Measurements from ENCODE around the gene OAS2. TPM values are rescaled to one million over a fixed set of nuclear protein-coding genes. Genes with fewer than 3 reads are reported as not detected.

Gene OAS2
- total RNA-seq (2011; cell fraction: chromatin; rRNA removed; ENCODE audit: low replicate concordance) = not detected in 2 replicates
- not detected in 2 replicates for total RNA-seq (2011; cell fraction: nucleolus; rRNA removed)
- total RNA-seq (2011; cell fraction: nucleoplasm; rRNA removed) = not detected in 2 replicates
- total RNA-seq (2014; rRNA removed) = not detected in 2 replicates
- total RNA-seq (2014; rRNA removed; fragmentation: Illumina TruSeq; extraction: Trizol) = not detected in 2 replicates
- not detected in 2 replicates for total RNA-seq (2015; rRNA removed; fragmentation: Illumina TruSeq; extraction: Trizol)
- total RNA-seq (2021) = 0.13 and 0.22 TPM in 2 replicates
- not detected in 2 replicates for polyA plus RNA-seq (2011; rRNA removed)
- polyA plus RNA-seq (2011; cell fraction: cytosol; rRNA removed) = not detected in 2 replicates
- polyA plus RNA-seq (2011; cell fraction: nucleus; rRNA removed) = not detected in 2 replicates
- polyA plus RNA-seq (2012) = 0.03 TPM in 1 of 2 replicates, not detected in the other
- polyA plus RNA-seq (2014; fragmentation: Illumina TruSeq; extraction: Trizol) = 0.14 TPM in 1 of 2 replicates, not detected in the other
- polyA plus RNA-seq (2014; fragmentation: Nextera tagmentation; extraction: Ambion mirVana) = not detected
- polyA plus RNA-seq (2014; rRNA removed) = 0.85 TPM in 1 of 2 replicates, not detected in the other
- polyA minus RNA-seq (2011; rRNA and poly(A)+ RNA removed) = not detected in 2 replicates
- polyA minus RNA-seq (2011; cell fraction: cytosol; rRNA and poly(A)+ RNA removed) = not detected in 2 replicates
- polyA minus RNA-seq (2011; cell fraction: nucleus; rRNA and poly(A)+ RNA removed) = not detected in 2 replicates
- Bru-seq, nascent RNA = percentile 11 among the genes with signal in this experiment
- BruChase-seq, experiment 1, labeled RNA remaining after a 2-hour chase = percentile 16 among the genes with signal in this experiment
- BruChase-seq, experiment 2, labeled RNA remaining after a 6-hour chase = percentile 16 among the genes with signal in this experiment
- long read RNA-seq, experiment 1 = 0 reads
- long read RNA-seq, experiment 2 = 0 reads
- long read RNA-seq, experiment 3 = 0 reads

GRCh38 chr12:112978163-112979040 is at the start of gene OAS2:
TSS of gene OAS2 (plus strand) at chr12:112978519. CDS start at chr12:112978609, 90 bp downstream.
- POLR2A ChIA-PET = interaction anchor here (0.5 to 1.4 kb wide), 9 partner anchors 10 to 997 kb away, joined by 3 to 5 read pairs (median 3); no protein-coding TSS in a partner anchor
- no TSS peak for BruUV-seq (replicated peaks)
- peak within 1 kb of the TSS in 1 of 2 experiments; percentile 52; a peak in 2 of 4 replicates for H3K9ac ChIP-seq (ENCODE audit: insufficient read depth in 1 of 2, low read depth in 2 of 2, low read length in 2 of 2)
- no peak for DNase-seq (ENCODE audit: extremely low read depth in 1 of 4, low spot score in 3 of 4)
- no peaks in the 10 kb centered on the region for H3K36me3 ChIP-seq (ENCODE audit: control insufficient read depth, insufficient read depth, low read length)
- no peaks in the 10 kb centered on the region for H3K79me2 ChIP-seq (ENCODE audit: control insufficient read depth, insufficient read depth, low read length)
- peaks cover 3 to 29% of the 10 kb centered on the region in 2 experiments; a peak in 4 of 5 replicates for H3K27me3 ChIP-seq (ENCODE audit: control insufficient read depth in 2 of 2, insufficient read depth in 2 of 2, low read length in 2 of 2)
- H3K9me3 ChIP-seq (replicated peaks; ENCODE audit: control insufficient read depth, insufficient read depth, low read depth, low read length) = no peaks in the 10 kb centered on the region
- 0 out of 2 replicates have a peak, but pooled peaks cover 3% of the 10 kb centered on the region for H4K20me1 ChIP-seq (replicated peaks; ENCODE audit: control insufficient read depth, insufficient read depth, low read length)
- H3K4me2 ChIP-seq (ENCODE audit: insufficient read depth, low read length) = 0 out of 2 replicates have a peak within 1 kb of the TSS, but pooled peaks have one; percentile 14
- peaks cover 2% of the 10 kb centered on the region for H3K9me1 ChIP-seq (ENCODE audit: control insufficient read depth, insufficient read depth, low read length)
- no peak for FAIRE-seq
- H3K27ac ChIP-seq (ENCODE audit: extremely low read depth, low read depth, low read length) = no peak within 1 kb of the TSS
- H3K4me3 ChIP-seq = no peak within 1 kb of the TSS
- peak; percentile 38 for ATAC-seq
- H2AFZ ChIP-seq (ENCODE audit: low read depth, low read length) = peak within 1 kb of the TSS; percentile 4; the same call in 1 of the 2 replicates
- in situ Hi-C loops (cut with MboI) = no loop called here
- peak; percentile 91; the same call in 1 of the 2 replicates for TF ChIP-seq SMARCA5 (IDR thresholded peaks at IDR 0.05)
- 0 out of 4 replicates have a peak, but pooled peaks of 1 of the 2 experiments have one; percentile 12 for TF ChIP-seq KDM1A (IDR thresholded peaks at IDR 0.05)
- TF ChIP-seq BCOR (IDR thresholded peaks at IDR 0.05) = peak; percentile 78
- peak; percentile 80 for TF ChIP-seq ZFP36 (IDR thresholded peaks at IDR 0.05; ENCODE audit: low read depth, low read length, partially characterized antibody)
- TF ChIP-seq RBM25 (IDR thresholded peaks at IDR 0.05; ENCODE audit: low read depth, low read length, severe bottlenecking) = peak; percentile 85
- no peak for TF ChIP-seq ZNF280A (IDR thresholded peaks at IDR 0.05; ENCODE audit: low read depth, partially characterized antibody)
- TF ChIP-seq ESRRA (IDR thresholded peaks at IDR 0.05; ENCODE audit: borderline replicate concordance, low read depth) = peak; percentile 22; the same call in 1 of the 2 replicates
- no peak for TF ChIP-seq ZNF740 (CRISPR knock-in tag; IDR thresholded peaks at IDR 0.05)
- no peak for TF ChIP-seq ZNF740 (tag; IDR thresholded peaks at IDR 0.05)
- 0 out of 2 replicates have a peak, but pooled peaks have one; percentile 19 for TF ChIP-seq ETV1 (tag; conservative IDR thresholded peaks at IDR 0.05; ENCODE audit: low read depth)
- WGBS (ENCODE audit: insufficient coverage, low coverage, missing lambda C conversion rate) = 1% methylated on average over 16 of the region's 19 CpGs
- no peaks in the 10 kb centered on the region; a peak in 1 of 5 replicates for H3K4me1 ChIP-seq (replicated peaks in 1 of 2; ENCODE audit: control insufficient read depth in 2 of 2, insufficient read depth in 2 of 2, low read length in 2 of 2)
- intact Hi-C loops (cut with micrococcal nuclease) = no loop called here
- CTCF ChIA-PET (ENCODE audit: low intra/inter-chr PET ratio) = no interaction called here
